ENCODE data around the gene DDIT4.
"Not testable (repeated sequence)": the region's sequence is repeated elsewhere in the genome, so short reads cannot be mapped to it uniquely, and the experiment has no call there.

The DDIT4 gene

DNA sequence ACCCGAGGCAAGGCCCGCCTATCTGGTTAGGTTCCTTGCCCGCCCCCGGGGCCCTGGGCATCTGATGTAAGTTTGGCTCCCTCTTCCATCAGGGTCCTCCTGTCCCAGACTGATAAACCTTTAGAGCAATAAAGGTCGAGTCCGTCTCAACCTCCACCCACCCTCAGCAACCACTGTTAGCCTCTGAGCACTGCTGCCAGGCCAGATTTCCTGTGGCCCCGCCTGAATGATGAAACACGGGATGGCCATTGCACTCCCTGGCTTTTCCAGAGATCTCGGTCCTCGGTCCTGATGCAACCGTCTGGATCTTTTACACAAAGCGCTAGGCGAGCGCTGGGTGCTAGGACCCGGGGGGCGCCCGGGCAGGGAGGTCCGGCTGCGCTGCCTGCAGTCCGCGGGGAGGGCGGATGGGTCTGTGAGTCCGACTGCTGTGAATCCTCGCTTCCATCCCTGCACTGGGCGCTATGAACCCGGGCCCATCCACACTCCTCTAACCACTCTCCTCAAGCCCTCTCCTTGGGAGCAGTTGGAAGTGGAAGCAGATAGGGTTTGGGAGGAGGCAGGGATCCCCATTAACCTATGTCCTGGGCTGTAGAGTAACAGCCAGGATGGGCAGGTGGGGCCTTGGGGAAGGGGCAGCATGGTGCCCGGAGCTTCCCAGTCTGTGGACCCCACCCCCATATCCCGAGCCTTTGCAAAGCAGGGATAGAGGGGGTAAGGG lies 875 bp upstream of the DDIT4 start:
- peak; percentile 52 for ATAC-seq
- no peaks in the 10 kb centered on the region for H3K9me3 Mint-ChIP-seq
- peaks cover 27% of the 10 kb centered on the region for H3K36me3 Mint-ChIP-seq
- H3K4me3 Mint-ChIP-seq: peak overlapping the region; percentile 97
- H3K4me1 Mint-ChIP-seq: peaks cover 51% of the 10 kb centered on the region
- no peaks in the 10 kb centered on the region for H3K27me3 Mint-ChIP-seq
- H3K27ac Mint-ChIP-seq: peak overlapping the region; percentile 85

DNA sequence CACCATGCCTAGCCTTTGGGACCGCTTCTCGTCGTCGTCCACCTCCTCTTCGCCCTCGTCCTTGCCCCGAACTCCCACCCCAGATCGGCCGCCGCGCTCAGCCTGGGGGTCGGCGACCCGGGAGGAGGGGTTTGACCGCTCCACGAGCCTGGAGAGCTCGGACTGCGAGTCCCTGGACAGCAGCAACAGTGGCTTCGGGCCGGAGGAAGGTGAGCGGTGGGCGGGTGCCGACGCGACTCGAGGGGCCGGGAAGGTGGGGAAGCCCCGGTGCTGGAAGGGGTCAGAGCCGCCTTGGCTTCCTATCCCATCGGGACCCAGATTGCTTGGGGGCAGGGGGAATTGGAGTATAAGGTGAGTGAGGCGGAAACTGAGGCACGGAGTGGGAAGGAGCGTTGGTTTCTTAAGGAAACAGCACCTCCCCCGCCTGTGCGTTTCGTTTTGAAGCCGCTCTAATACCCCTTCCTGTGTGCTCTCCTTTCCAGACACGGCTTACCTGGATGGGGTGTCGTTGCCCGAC lies 547 bp downstream of the DDIT4 start:
- Mint-ChIP-seq H3K36me3 (peaks cover 27% of the 10 kb centered on the region), H3K27ac (peak overlapping the region; percentile 85), H3K4me3 (peak overlapping the region; percentile 97), H3K9me3 (no peaks in the 10 kb centered on the region), H3K4me1 (peaks cover 51% of the 10 kb centered on the region), H3K27me3 (no peaks in the 10 kb centered on the region)
- peak; percentile 1 for ATAC-seq

DNA sequence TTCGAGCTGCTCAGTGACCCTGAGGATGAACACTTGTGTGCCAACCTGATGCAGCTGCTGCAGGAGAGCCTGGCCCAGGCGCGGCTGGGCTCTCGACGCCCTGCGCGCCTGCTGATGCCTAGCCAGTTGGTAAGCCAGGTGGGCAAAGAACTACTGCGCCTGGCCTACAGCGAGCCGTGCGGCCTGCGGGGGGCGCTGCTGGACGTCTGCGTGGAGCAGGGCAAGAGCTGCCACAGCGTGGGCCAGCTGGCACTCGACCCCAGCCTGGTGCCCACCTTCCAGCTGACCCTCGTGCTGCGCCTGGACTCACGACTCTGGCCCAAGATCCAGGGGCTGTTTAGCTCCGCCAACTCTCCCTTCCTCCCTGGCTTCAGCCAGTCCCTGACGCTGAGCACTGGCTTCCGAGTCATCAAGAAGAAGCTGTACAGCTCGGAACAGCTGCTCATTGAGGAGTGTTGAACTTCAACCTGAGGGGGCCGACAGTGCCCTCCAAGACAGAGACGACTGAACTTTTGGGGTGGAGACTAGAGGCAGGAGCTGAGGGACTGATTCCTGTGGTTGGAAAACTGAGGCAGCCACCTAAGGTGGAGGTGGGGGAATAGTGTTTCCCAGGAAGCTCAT lies 1.1 kb downstream of the DDIT4 start:
- Mint-ChIP-seq H3K4me3 (peak overlapping the region; percentile 97), H3K9me3 (no peaks in the 10 kb centered on the region), H3K27ac (peak overlapping the region; percentile 85), H3K36me3 (peaks cover 27% of the 10 kb centered on the region), H3K27me3 (no peaks in the 10 kb centered on the region), H3K4me1 (peaks cover 53% of the 10 kb centered on the region)
- peak; percentile 42 for ATAC-seq

DNA sequence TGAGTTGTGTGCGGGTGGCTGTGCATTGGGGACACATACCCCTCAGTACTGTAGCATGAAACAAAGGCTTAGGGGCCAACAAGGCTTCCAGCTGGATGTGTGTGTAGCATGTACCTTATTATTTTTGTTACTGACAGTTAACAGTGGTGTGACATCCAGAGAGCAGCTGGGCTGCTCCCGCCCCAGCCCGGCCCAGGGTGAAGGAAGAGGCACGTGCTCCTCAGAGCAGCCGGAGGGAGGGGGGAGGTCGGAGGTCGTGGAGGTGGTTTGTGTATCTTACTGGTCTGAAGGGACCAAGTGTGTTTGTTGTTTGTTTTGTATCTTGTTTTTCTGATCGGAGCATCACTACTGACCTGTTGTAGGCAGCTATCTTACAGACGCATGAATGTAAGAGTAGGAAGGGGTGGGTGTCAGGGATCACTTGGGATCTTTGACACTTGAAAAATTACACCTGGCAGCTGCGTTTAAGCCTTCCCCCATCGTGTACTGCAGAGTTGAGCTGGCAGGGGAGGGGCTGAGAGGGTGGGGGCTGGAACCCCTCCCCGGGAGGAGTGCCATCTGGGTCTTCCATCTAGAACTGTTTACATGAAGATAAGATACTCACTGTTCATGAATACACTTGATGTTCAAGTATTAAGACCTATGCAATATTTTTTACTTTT lies 1.8 kb downstream of the DDIT4 start:
- Mint-ChIP-seq H3K27ac (peak overlapping the region; percentile 85), H3K9me3 (no peaks in the 10 kb centered on the region), H3K4me1 (peaks cover 58% of the 10 kb centered on the region), H3K27me3 (no peaks in the 10 kb centered on the region), H3K4me3 (peak overlapping the region; percentile 97), H3K36me3 (peaks cover 27% of the 10 kb centered on the region)
- no peak for ATAC-seq

DNA sequence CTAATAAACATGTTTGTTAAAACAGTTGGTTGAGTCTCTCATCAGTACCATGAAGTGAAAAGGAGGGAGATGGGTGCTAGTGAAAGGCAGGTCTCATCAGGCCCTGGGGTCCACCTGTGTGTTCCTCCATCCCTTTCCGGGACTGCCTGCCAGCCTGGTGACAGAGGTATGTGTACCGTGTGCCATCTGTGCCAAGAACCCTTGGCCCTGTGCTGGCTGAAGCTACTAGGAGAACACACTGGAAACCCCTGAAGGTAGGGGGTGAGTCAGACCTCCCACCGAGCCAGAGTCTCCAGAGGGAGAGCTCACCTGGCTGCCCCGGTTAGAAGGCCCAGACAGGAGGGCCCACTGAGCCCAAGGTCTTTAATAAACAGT lies 2.3 kb downstream of the DDIT4 start:
- peaks cover 27% of the 10 kb centered on the region for H3K36me3 Mint-ChIP-seq
- peaks cover 53% of the 10 kb centered on the region for H3K4me1 Mint-ChIP-seq
- no peaks in the 10 kb centered on the region for H3K27me3 Mint-ChIP-seq
- no peaks in the 10 kb centered on the region for H3K9me3 Mint-ChIP-seq
- no peak for ATAC-seq
- peak overlapping the region; percentile 97 for H3K4me3 Mint-ChIP-seq
- peak overlapping the region; percentile 85 for H3K27ac Mint-ChIP-seq

DNA sequence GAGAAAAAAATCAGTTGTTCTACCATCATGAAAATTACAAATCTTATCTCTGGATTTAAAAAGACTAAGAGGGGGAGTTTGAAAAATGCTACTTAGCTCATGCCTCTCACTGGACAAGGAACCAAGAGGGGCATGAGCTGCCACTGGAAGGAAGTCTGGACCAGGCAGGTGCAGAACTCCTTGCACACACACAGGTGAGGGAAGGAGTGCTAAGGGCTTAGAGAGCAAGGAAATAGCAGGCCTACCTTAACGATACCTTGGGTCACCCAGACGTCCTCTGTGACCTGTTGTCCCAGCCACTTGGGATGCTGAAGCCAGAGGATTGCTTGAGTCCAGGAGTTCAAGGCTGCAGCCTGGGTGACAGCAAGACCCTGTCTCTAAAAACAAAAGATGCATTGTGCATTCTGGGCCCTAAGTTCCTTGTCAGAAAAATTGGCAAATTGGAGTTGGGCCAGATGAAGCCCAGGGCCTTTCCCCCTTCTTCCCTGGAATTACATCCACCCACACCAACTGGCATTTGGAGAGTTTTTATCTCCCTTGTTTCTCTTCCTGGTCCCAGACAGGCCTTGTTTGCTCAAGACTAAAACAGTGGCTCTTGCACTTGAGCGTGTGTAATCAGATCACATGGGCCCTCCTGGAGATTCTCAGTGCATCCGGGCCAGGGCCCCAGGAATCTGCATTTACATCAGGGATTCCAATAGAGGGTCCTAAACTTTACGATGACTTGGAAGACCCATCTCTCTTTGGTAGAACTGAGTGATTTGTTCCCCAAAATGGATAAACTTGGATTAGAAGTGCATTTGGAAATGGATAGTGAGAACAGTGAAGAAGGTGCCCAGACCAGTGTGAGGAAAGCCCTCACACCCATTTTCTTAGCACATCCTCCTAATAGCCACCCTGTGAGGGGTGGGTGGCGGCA lies 3.0 kb downstream of the DDIT4 start:
- Mint-ChIP-seq H3K4me3 (peak overlapping the region; percentile 97), H3K4me1 (peaks cover 50% of the 10 kb centered on the region), H3K27ac (peak overlapping the region; percentile 85), H3K9me3 (no peaks in the 10 kb centered on the region), H3K36me3 (peaks cover 27% of the 10 kb centered on the region), H3K27me3 (no peaks in the 10 kb centered on the region)
- ATAC-seq: no peak

DNA sequence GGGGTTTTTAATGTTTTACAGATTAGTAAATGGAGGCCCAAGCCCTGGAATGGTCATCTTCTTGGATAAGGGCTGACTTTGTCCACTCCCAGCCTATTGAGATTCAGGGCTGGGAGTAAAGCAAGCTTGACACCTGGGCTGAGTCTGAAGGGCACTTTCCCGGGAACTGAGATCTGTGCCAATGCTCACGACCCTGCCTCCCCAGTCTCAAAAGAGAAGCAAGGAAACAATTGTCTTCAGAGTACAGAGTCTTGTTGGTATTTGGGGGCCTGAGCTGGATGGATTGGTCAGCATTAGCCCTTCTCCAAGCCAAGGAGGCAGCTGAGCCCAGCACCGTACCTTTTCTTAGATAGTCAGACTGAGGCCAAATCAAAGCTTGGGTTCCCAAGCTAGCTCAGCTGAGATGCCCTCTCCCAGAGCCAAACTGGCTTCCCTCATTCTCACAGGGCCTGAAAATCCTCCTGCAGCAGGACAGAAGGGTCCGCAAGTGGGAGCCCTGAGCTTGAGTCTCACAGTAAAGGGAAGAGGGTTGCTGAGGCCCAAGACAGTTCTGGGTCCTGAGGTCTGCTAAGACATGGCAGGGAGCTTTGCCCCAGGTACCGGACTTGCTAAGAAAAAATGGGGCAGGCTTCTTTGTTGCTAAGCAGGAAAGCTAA lies 3.7 kb downstream of the DDIT4 start:
- H3K27me3 Mint-ChIP-seq: no peaks in the 10 kb centered on the region
- peaks cover 27% of the 10 kb centered on the region for H3K36me3 Mint-ChIP-seq
- no peaks in the 10 kb centered on the region for H3K9me3 Mint-ChIP-seq
- ATAC-seq: no peak
- peaks cover 48% of the 10 kb centered on the region for H3K4me1 Mint-ChIP-seq
- H3K4me3 Mint-ChIP-seq: no peak overlapping the region
- peak overlapping the region; percentile 85 for H3K27ac Mint-ChIP-seq

DNA sequence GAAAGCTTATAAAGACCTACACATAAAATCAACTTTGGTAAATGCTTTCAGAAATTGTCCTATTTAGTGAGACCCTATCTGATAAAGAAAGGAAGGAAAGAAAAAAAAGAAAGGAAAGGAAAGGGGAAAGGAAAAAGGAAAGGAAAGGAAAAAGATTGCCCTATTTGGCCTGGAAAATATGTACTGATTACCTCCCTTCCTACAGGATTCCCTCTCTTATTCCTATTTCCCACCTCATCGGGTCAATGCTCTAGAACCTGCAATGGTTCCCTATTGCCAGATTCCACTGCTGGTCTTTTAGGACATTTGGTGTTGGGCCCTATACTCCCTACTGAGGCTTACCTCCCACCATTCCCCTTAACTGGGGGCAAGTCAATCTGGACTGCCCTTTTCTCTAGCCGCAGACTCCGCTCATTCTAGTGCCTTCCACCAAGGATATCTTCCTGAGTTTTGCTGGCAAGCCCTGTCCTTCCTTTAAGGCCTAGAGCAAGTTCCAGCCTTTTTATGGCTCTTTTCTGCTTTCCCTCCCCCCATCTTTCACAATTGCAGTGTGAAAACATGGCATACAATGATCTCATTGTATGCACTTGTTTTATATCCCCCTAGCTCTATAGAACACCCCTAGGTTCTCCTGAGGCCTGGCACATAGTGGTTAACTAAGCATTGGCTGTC lies 4.4 kb downstream of the DDIT4 start:
- H3K4me3 Mint-ChIP-seq: no peak overlapping the region
- H3K36me3 Mint-ChIP-seq: peaks cover 27% of the 10 kb centered on the region
- no peaks in the 10 kb centered on the region for H3K9me3 Mint-ChIP-seq
- H3K27ac Mint-ChIP-seq: peak overlapping the region; percentile 85
- ATAC-seq: no peak
- H3K4me1 Mint-ChIP-seq: peaks cover 48% of the 10 kb centered on the region
- no peaks in the 10 kb centered on the region for H3K27me3 Mint-ChIP-seq

DNA sequence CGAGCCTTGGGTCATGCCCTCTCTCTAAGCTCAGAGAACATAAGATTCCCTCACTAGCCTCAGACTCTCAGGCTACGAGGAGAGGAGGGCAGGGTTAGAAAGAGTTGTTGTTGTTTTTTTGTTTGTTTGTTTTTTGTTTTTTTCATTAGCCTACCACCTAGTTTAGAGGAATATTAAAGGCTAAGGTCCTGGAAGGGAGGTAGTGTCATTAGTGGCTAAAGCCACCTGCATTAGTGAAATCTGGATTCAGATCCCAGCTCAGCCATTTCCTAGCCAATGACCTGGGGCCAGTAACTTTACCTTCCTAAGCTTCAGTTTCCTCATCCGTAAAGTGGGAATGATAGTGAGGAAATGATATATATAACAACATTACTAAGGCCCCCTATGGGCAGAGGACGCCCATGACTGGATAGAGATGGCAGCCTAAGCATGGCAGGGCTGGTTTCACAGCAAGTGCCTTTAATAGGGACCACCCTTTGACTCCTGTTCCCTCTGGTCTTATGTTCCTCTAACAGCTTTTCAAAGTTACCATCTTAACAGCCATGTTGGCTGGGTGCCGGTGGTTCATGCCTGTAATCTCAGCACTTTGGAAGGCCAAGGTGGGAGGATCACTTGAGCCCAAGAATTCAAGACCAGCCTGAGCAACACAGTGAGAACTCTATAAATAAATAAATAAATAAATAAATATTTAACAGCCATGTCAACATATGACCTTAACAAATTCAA lies 5.1 kb downstream of the DDIT4 start:
- H3K36me3 Mint-ChIP-seq: peaks cover 27% of the 10 kb centered on the region
- no peak overlapping the region for H3K27ac Mint-ChIP-seq
- H3K27me3 Mint-ChIP-seq: no peaks in the 10 kb centered on the region
- peaks cover 43% of the 10 kb centered on the region for H3K4me1 Mint-ChIP-seq
- no peak for ATAC-seq
- H3K9me3 Mint-ChIP-seq: no peaks in the 10 kb centered on the region
- H3K4me3 Mint-ChIP-seq: no peak overlapping the region

DNA sequence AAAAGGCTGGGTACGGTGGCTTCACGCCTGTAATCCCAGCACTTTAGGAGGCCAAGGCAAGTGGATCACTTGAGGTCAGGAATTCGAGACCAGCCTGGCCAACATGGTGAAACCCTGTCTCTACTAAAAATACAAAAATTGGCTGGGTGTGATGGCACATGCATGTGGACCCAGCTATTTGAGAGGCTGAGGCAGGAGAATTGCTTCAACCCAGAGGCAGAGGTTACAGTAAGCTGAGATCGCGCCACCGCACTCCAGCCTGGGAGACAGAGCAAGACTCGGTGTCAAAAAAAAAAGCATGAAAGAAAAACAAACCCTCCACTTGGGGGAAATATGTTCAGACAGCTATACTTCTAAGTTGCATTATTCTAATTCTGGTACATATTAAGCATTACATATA lies 5.9 kb downstream of the DDIT4 start:
- not testable (repeated sequence) for H3K27me3 Mint-ChIP-seq, H3K4me3 Mint-ChIP-seq, H3K27ac Mint-ChIP-seq, ATAC-seq, H3K9me3 Mint-ChIP-seq
- Mint-ChIP-seq H3K36me3 (peaks cover 25% of the 10 kb centered on the region), H3K4me1 (peaks cover 40% of the 10 kb centered on the region)

DNA sequence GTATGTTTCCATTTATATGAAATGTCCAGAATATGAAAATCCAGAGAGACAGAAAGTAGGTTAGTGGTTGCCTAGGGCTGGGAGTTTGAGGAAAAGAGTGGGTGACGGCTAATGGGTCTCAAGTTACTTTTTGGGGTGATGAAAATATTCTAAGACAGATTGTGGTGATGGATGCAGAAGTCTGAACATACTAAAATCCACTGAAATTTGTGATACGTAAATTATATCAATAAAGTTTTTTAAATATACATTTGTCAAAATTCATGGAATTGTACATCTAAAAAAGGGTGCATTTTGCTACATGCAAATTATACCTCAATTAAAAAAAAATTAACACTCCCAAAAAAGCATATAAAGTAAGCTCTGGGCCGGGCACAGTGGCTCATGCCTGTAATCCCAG lies 9.4 kb downstream of the DDIT4 start:
- no peak for ATAC-seq
- no peaks in the 10 kb centered on the region for H3K36me3 Mint-ChIP-seq
- no peak overlapping the region for H3K4me3 Mint-ChIP-seq
- H3K9me3 Mint-ChIP-seq: no peaks in the 10 kb centered on the region
- H3K27ac Mint-ChIP-seq: no peak overlapping the region
- no peaks in the 10 kb centered on the region for H3K27me3 Mint-ChIP-seq
- peaks cover 43% of the 10 kb centered on the region for H3K4me1 Mint-ChIP-seq

DNA sequence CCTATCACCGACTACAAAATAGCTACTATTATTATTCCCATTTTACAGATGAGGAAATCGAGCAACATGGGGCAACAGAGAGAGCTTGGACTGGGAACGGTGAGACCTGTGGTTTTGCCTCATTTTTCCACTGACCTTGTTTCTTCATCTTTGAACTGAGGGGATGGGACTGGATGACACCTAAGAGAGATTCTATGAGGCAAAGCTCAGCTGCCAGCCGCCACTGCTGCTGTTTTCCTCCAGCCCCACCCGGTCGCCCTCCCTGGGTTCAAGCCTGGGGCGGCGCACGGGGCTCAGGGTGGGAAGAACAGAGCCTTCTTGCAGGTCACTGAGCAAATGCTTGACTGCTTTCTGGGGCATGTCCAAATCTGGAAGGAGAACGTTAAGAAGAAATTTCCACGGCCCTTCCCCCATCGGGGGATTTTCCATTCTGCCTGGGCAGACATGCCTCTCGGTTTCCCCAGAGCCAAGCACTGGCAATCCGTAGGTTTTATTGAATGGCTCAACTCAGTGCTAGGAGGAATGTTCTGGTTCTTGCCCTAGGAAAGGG lies 12.3 kb downstream of the DDIT4 start:
- Mint-ChIP-seq H3K9me3 (no peaks in the 10 kb centered on the region), H3K4me1 (peaks cover 34% of the 10 kb centered on the region), H3K4me3 (no peak overlapping the region), H3K36me3 (no peaks in the 10 kb centered on the region), H3K27ac (peak overlapping the region; percentile 21), H3K27me3 (no peaks in the 10 kb centered on the region)
- peak; percentile 43 for ATAC-seq

DNA sequence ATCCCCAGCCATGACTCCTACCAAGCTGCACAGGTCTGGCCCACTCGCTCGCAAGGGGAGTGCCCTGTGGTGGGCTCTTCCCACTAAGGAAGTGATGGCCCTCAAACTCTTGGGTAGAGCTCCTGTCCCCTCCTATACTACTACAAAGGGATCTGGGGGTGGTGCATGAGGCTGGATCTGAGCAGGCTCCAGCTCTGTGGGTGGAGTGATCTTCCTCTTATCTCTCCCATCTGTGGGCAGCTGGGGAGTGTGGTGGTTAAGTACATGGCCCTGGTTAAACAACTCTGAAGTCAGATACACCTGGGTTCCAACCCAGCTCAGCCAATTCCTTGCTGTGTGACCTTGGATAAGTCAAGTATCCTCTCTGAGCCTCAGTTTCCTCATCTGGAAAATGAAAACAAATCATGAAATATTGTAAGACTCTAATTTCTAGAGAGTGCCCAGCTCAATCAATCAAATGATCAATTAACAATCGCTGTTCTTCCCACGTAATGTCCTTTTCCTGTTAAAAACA lies 17.4 kb downstream of the DDIT4 start:
- peaks cover 56% of the 10 kb centered on the region for H3K4me1 Mint-ChIP-seq
- no peaks in the 10 kb centered on the region for H3K27me3 Mint-ChIP-seq
- no peak for ATAC-seq
- H3K27ac Mint-ChIP-seq: peak overlapping the region; percentile 47
- H3K9me3 Mint-ChIP-seq: no peaks in the 10 kb centered on the region
- no peaks in the 10 kb centered on the region for H3K36me3 Mint-ChIP-seq
- no peak overlapping the region for H3K4me3 Mint-ChIP-seq
